MM.1S (cell line): ENCODE measurements around the gene OAS2.

Experiments used
- EZH2 ChIP-seq: fragments of 300-600 bp; sonication (generic); optimal IDR thresholded peaks from 2 replicates; pipeline ENCODE3; 2017; ENCODE audit warnings: low read depth, mild to moderate bottlenecking, antibody characterized with exemption, low read length, mixed read lengths
- TF ChIP-seq, protein P1 (sequence below): fragments of 300-600 bp; sonication (generic); IDR thresholded peaks from 2 replicates; pipeline ENCODE4 v1.5.1; 2016; ENCODE audit warnings: antibody characterized with exemption, low read length, mixed read lengths

DNA sequence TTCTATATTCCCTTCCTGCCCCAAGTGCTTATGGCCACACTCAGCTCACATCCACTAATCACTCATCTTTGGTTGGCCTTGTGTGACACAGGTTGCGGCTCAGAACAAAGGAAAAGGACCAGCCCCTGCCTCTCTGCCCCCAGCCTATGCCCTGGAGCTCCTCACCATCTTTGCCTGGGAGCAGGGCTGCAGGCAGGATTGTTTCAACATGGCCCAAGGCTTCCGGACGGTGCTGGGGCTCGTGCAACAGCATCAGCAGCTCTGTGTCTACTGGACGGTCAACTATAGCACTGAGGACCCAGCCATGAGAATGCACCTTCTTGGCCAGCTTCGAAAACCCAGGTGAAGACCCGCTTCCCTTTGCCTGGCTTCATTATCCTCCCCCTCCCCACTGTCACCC, 15.8 kb upstream of the OAS2 start:
- TF ChIP-seq, protein P1, sequence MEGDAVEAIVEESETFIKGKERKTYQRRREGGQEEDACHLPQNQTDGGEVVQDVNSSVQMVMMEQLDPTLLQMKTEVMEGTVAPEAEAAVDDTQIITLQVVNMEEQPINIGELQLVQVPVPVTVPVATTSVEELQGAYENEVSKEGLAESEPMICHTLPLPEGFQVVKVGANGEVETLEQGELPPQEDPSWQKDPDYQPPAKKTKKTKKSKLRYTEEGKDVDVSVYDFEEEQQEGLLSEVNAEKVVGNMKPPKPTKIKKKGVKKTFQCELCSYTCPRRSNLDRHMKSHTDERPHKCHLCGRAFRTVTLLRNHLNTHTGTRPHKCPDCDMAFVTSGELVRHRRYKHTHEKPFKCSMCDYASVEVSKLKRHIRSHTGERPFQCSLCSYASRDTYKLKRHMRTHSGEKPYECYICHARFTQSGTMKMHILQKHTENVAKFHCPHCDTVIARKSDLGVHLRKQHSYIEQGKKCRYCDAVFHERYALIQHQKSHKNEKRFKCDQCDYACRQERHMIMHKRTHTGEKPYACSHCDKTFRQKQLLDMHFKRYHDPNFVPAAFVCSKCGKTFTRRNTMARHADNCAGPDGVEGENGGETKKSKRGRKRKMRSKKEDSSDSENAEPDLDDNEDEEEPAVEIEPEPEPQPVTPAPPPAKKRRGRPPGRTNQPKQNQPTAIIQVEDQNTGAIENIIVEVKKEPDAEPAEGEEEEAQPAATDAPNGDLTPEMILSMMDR: no peak
- no peak for TF ChIP-seq EZH2
